ENCODE results near the gene RNF223.
"Not testable (repeated sequence)": the region's sequence is repeated elsewhere in the genome, so short reads cannot be mapped to it uniquely, and the experiment has no call there.

The RNF223 gene

GRCh38 chr1:1058088-1058905 lies 15.8 kb downstream of the RNF223 start:
- no peak for DNase-seq

GRCh38 chr1:1057769-1058087 lies 16.4 kb downstream of the RNF223 start:
- DNase-seq, result not testable (repeated sequence)

- DNase-seq, result no peak
These were observed 18.0 kb downstream of the RNF223 start for GRCh38 chr1:1055841-1056736.

- DNase-seq, result no peak
These were observed 19.1 kb downstream of the RNF223 start for GRCh38 chr1:1054971-1055370.

GRCh38 chr1:1054099-1054700 lies 19.9 kb downstream of the RNF223 start:
- no peak for DNase-seq

- no peak for DNase-seq
These were observed 20.4 kb downstream of the RNF223 start for GRCh38 chr1:1053682-1054081.

GRCh38 chr1:1053022-1053421 lies 21.1 kb downstream of the RNF223 start:
- DNase-seq, result no peak

GRCh38 chr1:1052003-1052840 lies 21.9 kb downstream of the RNF223 start:
- no peak for DNase-seq

GRCh38 chr1:1051127-1051810 lies 22.8 kb downstream of the RNF223 start:
- DNase-seq, result no peak

GRCh38 chr1:1050577-1051052 lies 23.5 kb downstream of the RNF223 start:
- DNase-seq, result no peak

- DNase-seq, result no peak
These were observed 24.6 kb downstream of the RNF223 start for GRCh38 chr1:1049318-1050165.

GRCh38 chr1:1048765-1049164 lies 25.3 kb downstream of the RNF223 start:
- no peak for DNase-seq

GRCh38 chr1:1047963-1048362 lies 26.1 kb downstream of the RNF223 start:
- DNase-seq, result no peak

- no peak for DNase-seq
These were observed 26.7 kb downstream of the RNF223 start for GRCh38 chr1:1047407-1047806.

GRCh38 chr1:1046767-1047166 lies 27.3 kb downstream of the RNF223 start:
- no peak for DNase-seq

GRCh38 chr1:1046243-1046642 lies 27.9 kb downstream of the RNF223 start:
- DNase-seq, result no peak

GRCh38 chr1:1045129-1045528 lies 29.0 kb downstream of the RNF223 start:
- no peak for DNase-seq

- DNase-seq, result no peak
These were observed 29.5 kb downstream of the RNF223 start for GRCh38 chr1:1044455-1045078.

GRCh38 chr1:1043921-1044320 lies 30.2 kb downstream of the RNF223 start:
- DNase-seq, result no peak

- DNase-seq, result no peak
These were observed 30.7 kb downstream of the RNF223 start for GRCh38 chr1:1043411-1043810.

- no peak for DNase-seq
These were observed 31.3 kb downstream of the RNF223 start for GRCh38 chr1:1042835-1043234.
